NCI-H82 treated with DMSO at 0.1 percent for 48 hours (cell line): ENCODE data around the gene LAMC1.
"Not testable (repeated sequence)": the region's sequence is repeated elsewhere in the genome, so short reads cannot be mapped to it uniquely, and the experiment has no call there.

ENCODE experiments used
- DNase-seq: peaks from one replicate; lab custom pipeline; 2025; ENCODE audit not compliant: unreplicated experiment; lab: John Stamatoyannopoulos, UW

The LAMC1 gene

DNA sequence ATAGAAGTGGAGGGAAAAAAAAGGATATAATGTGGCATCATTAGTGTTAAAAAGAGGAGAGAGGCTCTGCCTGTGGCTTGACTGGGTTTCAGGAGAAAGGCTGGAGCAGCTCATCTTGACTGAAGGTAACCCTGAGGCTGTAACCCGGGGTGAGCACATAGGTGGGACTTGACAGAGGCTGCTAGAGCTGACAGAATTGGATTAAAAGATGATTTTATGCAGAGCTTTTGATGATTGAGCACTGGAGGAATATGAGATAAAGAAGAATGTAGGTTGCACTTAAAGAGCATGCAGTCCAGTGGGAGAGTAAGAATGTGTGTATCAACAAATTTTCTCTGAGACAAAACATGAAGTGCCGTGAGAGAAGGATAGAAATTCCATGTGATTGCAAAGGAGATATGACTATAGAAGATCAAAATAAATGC lies 17.3 kb downstream of the LAMC1 start:
- DNase-seq = no peak

- no peak for DNase-seq
These were observed 20.0 kb downstream of the LAMC1 start for GRCh38 chr1:183043254-183043653.

- no peak for DNase-seq
These were observed 20.9 kb downstream of the LAMC1 start for GRCh38 chr1:183043872-183044854.

DNA sequence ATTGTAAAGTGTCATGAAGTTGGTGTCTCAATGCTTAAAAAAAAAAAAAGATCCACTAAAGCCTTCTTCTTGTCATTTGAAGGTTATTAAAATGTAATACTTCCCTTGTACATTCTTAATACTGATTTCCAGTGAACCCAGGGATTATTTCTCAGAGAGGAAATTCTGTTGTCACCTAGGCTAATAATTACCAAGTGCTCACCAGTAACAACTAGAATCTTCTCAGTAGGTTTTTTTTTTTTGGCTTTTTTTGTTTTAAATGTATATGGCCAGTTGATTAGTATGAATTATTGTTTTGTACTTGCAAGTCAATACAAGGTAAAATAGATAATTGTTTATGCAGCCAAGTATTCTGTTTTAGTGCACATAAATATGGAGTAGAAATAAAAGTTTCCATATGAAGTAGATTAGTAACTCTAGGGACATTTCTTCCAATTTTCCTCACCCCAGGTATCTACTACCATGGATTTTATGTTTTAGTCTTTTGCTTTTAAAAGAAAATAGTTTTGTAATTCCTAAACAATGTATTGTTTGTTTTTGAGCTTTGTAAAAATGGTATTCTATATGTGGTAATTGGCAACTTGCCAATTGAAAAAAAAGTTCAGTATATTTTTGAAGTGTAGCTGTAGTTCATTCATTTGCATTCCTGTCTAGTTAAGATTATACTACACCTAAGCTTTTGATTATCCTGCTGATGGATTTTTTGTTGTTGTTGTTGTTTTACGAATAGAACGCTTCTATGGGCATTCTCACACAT lies 21.9 kb downstream of the LAMC1 start:
- no peak for DNase-seq

DNA sequence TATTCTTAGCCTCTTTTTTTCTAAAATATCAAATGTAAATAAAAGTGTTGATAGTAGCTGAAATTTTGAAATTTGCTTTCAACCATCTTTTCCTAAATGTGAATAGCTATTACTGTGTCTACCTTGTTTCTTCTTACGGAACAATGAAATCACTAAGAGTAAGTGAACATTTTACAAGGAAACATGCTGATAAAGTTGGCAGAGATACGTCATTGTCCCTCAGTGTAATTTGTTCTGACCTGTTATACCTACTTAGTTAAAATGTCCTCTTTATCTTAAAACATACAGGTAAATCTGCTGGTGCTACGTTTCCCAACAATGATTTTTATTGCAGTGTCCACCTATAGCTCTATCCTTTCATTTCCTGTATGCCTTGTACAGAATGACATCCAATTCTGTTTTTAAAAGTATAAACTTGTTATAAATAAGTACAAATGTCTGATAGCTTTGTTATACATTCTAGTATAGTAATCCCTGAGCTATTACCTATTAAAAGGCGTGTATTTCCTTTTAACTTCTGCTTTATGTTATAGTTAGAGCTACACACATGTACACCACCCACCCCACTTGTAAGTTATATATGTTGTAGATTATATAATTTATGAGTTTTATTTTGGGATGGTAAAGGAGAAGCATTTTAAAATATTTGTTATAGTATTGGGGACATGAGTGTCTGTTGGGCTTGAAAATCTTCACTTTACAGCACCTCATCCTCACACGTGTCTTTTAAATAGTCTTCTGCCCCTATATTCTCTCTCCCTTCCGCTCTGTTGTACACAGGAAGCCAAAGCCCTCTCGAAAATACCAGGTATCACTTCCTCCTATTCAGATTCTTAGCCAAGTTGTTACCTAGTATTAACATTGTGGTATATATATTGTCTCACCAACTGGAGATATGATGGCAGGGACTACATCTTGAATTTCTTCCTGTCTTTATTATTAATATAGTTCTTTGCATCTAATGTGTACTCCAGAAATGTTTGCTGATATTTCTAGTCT lies 25.2 kb downstream of the LAMC1 start:
- DNase-seq = no peak

DNA sequence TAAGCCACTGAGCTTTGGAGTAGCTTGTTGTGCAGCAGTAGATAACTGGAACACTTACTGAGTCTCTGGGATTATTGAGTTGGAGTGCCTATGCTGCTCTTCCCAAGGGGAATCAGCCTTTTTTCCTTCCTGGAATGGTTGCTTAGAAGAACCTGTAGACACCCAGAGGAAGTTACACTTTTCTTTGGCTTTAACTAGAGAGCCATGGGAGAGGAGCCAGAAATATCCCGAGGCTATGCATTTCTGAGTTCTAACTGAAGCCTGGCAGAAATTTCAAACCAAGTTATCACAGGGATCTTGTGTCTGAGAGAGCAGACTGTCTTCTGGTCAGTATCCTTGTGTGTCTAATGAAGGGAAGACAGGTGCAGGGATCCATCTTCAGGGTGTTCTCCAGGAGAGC lies 28.3 kb downstream of the LAMC1 start:
- DNase-seq = no peak

GRCh38 chr1:183052861-183053260 lies 29.6 kb downstream of the LAMC1 start:
- DNase-seq = no peak

- DNase-seq = no peak
These were observed 35.8 kb downstream of the LAMC1 start for GRCh38 chr1:183058851-183059502.

DNA sequence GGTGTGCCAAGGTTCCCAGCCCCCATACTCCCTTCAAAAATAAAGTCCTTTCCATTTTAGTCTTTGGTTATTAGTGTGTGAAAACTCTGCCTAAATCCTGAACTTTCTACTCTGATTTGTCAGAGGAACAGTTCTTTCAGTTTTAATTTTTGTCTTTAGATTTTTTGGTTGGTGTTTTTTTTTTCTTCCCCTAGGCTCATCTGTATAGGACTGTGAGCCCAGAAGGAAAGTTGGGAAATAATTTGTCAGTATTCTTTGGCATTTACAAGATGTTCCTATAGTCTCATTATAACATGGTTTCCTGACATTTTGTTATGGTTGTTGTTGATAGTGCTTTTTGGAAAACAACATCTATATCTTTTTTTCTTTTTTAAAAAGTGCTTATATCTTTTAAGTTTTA lies 38.0 kb downstream of the LAMC1 start:
- no peak for DNase-seq

DNA sequence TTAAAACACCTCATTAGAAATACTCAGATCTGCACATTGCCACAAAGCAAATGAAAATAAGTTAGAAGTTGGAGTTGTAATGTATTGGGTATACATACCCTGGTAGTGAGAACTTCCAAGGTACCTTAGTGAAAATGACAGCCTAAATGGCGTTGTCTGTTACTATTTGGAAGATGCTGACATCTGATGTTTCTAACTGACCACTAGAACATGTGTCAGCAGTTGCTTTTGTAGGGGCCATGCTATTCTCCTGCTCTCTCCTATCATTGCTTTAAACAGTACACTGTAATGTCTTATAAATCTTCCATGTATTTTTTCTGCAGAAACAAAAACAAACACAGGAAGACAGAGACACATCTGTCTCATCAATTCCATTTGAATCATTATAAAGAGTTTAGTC lies 40.1 kb downstream of the LAMC1 start:
- DNase-seq = no peak

DNA sequence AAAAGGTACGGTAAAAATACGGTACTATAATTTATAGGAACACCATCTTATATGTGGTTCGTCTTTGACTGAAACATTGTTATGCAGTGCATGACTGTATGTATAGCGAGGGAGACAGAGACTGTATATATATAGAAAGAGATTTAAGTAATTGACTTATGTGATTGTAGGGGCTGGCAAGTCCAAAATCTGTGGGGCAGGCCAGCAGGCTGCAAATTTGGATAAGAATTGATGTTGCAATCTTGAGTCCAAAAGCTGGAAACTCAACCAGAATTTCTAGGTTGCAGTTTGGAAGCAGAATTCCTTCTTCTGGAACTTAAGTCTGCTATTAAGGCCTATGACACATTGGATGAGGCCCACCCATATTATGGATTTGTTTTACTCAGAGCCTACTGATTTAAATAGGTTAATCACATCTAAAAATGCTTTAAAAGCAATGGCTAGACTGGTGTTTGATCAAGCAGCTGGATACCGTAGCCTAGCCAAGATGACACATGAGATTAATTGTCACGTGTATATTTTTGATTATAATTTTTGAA lies 42.0 kb downstream of the LAMC1 start:
- no peak for DNase-seq

DNA sequence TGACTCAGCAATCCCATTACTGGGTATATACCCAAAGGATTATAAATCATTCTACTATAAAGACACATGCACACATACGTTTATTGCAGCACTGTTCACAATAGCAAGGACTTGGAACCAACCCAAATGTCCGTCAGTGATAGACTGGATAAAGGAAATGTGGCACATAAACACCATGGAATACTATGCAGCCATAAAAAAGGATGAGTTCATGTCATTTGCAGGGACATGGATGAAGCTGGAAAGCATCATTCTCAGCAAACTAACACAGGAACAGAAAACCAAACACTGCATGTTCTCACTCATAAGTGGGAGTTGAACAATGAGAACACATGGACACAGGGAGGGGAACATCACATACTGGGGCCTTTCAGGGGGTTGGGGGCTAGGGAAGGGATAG lies 43.2 kb downstream of the LAMC1 start:
- DNase-seq = not testable (repeated sequence)

DNA sequence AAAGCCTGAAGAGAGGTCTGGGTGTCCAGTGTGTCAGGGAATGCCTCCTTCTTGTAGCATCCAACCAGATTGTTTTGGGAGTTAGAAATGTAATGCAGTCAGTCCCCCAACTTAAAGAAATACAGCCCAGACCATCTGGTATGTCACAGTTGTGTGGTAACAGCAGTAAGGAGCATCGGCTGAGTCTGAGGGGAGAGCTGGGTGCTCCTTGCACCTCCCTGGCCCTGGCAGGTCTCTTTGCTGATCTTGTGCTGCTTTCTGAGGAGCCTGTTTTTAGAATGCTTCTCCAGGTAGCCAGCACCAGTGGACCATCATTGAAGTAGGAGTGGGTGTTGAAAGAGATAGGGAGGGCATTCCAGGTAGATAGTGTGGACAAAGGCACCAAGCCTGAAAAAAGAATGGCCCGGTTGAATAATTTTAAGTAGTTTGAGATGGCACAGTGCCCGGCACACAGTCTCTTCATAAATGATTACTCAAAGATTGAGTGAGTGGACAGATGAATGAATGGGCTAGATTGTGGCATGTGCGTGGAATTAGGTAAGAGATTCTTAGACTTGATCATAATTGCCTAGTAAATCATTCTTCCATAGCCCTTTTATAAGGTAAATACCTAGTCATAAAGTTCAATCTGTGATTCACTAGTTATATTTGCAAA lies 46.5 kb downstream of the LAMC1 start:
- DNase-seq = no peak

GRCh38 chr1:183070234-183070922 lies 47.2 kb downstream of the LAMC1 start:
- no peak for DNase-seq

DNA sequence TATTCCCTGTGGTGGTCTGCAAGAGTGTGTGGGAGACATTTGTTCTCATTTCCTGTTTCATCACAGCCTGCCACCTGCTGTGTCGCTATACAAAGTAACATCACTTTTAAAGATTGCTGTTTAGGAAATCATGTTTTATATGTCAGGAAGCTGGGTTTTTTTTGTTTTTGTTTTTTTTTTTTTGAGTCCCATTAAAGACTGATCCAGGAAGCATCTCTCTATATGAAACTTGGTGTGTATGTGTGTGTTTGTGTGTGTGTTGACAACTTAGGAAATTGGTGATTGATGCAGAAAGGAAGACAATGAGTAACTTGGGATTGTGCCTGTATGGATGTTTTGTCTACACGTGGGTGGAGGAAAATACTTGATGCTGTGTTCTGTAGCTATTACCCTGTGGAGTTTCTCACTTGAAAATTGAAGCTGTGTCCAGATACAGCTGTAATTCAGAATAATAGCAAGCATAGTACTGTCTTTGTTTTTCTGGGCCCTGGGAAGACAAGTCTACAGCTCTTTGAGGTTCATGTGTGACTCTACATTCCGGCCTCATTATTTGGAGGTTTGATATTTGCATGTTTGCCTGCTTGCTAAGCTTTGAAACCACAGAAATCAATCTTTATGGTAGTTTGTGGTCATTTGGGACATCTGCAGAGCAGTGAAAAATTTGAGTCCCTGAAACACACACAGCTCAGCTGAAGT lies 47.9 kb downstream of the LAMC1 start:
- DNase-seq = no peak

DNA sequence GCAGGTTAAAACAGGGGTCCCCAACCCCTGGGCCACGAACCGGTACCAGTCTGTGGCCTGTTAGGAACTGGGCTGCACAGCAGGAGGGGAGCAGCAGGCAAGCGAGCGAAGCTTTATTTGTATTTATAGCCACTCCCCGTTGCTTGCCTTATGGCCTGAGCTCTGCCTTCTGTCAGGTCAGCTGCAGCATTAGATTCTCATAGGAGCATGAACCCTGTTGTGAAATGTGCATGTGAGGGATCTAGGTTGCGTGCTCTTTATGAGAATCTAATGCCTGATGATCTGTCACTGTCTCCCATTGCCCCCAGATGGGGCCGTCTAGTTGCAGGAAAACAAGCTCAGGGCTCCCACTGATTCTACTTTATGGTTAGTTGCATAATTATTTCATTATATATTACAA lies 49.4 kb downstream of the LAMC1 start:
- not testable (repeated sequence) for DNase-seq

GRCh38 chr1:183073320-183073719 lies 50.1 kb downstream of the LAMC1 start:
- DNase-seq = no peak

GRCh38 chr1:183074215-183074614 lies 51.0 kb downstream of the LAMC1 start:
- no peak for DNase-seq
